GM12892 (cell line): ENCODE data around the gene COG2.

ENCODE experiments used
- POLR2A ChIP-seq: IDR thresholded peaks from 2 replicates; pipeline ENCODE4 v1.6.1; 2011; ENCODE audit warnings: low read depth, low read length, control low read depth
- POLR2AphosphoS5 ChIP-seq: IDR thresholded peaks from 2 replicates; pipeline ENCODE4 v1.6.1; 2011; ENCODE audit warnings: low read depth, low read length, control low read depth
- TAF1 ChIP-seq: IDR thresholded peaks from 2 replicates; pipeline ENCODE4 v1.6.1; 2011; ENCODE audit warnings: low read depth, mild to moderate bottlenecking, control low read depth, low read length, borderline replicate concordance

- TF ChIP-seq POLR2AphosphoS5 (no peak), POLR2A (no peak), TAF1 (no peak)
These were observed 10.8 kb upstream of the COG2 start for GRCh38 chr1:230631477-230631876.
